Globus pallidus (tissue), 1 donor: ENCODE data around the gene ASTN2.

Source experiments
- DNase-seq: peaks from one replicate; pipeline ENCODE4 v3.0.0-alpha.2; 2015; ENCODE audit warnings: low spot score

ASTN2 gene

DNA sequence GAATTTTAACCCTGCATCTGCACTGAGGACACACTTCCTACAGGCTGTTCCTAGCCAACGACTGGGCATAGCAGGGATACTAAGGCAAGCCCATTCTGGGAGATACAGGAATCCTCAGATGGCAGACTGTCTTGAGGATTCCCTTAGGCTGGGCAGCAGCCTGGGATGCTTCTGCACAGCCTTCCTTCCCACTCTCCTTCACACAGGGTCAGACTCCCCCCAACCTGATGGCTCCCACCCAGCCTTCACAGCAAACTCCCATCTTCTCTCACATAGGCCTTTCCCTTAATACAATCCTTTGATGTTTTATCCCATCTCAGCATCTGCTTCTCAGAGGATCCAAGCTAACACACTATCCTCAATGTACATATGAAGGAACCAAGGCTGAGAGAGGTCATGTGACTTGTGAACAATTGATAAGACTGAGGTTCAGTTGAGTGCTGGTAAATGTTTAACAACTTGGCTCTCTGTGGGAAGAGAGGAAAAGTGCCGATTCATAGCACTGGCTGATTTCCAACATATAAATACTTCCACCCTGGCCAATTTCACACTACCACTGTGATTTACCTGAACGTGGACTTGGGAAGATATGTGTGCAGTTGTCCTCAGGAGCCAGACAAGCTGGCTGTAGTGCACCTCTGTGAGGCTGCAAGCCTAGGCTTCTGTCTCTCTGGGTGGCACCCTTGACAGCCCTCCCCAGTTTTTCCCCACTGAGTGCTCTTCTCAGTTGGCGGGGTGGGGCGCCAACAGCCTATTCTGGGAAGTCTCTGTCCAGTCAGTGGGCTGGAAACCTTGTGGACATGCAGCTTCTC is 848.0 kb downstream of the ASTN2 start:
- no peak for DNase-seq

DNA sequence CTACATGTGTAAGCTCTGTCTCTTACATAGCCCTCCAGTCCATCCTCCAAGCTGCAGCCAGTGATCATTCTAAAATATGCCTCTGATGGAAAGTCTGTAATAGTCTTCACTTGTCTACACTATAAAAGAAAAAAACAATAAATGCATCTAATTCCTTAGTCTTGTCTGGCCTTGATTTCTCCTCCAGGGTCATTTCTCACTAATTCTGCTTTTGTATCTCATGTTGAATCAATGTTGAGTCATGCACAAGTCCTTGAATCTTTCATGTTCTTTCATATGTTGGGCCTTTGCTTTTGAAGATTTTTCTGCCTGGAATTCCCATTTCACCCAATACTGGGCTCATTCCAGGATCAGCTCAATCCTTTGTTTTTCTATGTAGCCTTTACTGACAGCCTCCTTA is 848.9 kb downstream of the ASTN2 start:
- DNase-seq: no peak

DNA sequence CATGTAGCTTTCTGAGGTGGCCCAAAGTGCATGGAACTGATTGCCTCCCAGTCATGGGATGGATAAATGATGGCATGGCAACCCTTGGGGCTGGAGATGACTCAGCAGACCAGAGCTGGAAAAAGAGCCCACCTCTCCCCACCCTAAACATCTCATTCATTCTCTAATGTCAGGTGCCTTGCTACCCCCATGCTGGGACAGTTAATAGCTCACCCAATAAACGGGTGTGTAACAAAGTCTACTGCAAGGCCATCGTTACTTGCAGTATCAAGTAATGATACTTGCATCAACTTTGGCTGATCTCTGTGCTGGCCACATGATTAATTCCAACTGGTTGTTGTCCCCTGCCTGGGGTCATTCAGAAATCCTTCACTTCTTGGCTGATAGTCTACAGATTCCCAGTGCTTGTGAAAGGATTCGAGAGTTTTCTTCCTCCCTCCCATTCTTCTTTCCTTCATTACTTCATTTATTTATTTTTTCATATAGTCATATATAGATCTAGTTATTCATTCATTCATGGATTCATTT is 850.5 kb downstream of the ASTN2 start:
- no peak for DNase-seq

DNA sequence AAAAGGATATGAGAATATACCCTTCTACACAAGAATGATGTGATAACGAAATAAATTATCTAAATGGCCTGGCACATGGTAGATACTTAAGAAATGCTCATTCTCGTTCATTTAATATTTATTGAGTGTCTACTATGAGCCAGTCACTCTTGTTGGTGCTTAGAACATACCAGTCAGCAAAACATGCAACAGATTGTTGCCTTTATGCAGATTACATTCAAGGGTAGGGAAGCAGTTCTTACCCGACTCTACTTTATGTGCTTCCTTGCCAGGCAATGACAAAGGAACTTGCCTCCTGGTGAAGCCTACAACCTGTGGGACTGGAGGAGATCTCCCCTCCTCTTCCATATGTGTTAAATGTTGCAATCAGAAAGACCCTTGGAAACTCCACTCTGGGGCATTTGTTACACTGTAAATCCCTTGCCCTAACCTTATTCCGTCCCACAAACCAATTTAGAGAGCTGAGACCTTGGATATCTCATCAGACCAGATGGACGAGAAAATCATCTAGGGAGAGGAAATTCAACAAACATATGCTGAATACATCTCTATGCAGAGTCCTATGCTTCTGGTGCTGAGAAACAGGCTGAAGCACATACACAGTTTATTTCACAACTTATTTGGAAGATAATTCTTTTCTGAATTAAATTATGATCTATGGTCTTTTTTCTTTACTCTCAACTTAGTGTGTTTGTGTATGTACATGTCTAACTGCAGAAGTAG is 855.9 kb downstream of the ASTN2 start:
- no peak for DNase-seq

DNA sequence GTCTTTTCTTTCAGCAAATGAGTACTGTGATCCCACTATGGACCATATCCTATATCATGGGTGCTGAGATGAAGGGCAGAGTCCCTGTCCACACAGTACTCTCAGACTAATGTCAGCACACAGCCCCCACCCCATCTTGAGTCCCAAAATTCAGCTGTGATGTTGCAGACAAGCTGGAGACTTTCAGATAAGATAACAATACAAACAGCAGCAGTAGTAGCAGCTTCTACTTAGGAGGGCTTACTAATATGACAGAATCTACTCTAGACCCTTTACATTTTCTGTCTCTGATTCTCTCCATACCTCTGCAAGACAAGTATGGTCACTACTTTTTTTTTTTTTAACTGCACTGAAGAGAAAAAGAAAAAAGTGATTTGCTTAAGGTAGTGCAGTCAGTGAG is 856.8 kb downstream of the ASTN2 start:
- DNase-seq: no peak

DNA sequence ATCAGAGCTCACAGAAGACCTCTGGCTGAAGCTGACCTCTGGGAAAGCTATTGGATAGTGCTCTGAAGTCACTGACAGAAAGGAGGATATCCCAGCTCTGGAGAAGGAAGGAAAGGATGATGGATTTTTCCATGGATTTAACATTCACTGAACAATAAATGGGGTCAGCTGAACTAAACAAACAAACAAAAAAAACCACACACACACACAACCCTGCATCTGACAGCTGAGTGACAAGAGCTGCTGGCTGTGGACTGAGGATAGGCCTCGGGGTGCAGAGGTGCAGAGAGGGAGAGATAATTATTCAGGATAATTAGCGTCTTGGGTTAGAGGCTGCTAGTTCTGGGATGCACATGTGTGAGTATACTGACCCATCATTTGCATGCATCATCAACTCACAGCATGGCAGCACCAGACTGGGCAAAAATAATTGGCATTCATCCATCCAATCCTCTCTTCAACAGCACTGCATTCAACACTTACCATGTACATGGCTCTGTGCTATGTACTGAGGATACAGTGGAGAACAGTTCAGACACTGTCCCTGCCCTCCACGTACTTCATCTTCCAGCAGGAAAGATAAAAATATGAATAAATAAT is 859.2 kb downstream of the ASTN2 start:
- DNase-seq: no peak

DNA sequence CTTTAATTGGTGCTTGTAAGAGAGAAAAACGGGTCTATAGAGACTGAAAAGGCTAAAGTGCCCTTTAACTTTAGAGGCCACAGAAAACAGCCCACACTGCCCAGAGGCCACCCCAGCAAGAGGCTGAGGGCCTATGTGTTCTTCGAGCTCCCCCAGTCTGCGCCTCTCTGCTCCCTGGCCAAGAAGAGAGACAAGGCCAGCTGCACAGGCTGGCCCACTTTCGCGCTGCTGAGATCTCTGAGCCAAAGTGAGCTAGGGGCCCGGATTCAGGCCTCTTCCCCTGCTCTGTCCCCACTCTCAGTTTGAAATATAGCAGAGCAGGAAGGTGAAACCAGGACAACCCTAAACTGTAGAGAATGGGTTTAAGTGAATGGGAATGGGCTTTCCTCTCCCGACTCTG is 859.7 kb downstream of the ASTN2 start:
- no peak for DNase-seq

DNA sequence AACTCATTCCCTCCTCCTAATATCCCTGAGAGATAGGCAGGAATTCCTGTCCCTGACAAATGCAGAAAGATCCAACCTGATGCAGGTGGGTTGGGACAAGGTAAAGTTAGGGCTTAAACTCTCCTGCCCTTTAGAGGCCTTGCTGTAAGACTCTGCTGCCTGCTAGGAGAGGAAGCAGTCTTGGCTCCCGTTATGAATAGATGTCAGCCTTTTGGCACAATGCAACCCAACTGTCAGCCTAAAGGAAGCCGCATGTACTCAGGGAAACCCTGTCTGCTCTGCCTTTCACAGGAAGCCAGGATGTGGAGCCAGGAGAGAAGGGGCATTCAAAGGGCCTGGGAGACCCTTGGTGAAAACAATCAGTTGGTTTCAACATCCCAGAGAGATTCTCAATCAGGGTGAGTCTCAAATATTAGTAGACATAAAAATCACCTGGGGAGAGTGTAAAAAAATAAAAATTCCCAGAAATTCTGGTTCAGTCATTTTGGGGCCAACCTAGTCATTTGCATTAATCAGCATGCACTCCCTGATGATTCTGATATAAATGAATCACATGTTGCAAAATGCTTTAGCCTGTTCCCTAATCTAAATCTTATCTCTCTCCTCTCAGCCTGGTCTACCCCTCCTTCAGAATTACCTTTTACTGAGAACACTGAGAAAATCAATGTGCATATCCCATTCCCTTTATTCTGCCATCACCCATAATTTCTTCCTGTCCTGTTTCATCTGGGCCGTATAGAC is 864.0 kb downstream of the ASTN2 start:
- DNase-seq: no peak

DNA sequence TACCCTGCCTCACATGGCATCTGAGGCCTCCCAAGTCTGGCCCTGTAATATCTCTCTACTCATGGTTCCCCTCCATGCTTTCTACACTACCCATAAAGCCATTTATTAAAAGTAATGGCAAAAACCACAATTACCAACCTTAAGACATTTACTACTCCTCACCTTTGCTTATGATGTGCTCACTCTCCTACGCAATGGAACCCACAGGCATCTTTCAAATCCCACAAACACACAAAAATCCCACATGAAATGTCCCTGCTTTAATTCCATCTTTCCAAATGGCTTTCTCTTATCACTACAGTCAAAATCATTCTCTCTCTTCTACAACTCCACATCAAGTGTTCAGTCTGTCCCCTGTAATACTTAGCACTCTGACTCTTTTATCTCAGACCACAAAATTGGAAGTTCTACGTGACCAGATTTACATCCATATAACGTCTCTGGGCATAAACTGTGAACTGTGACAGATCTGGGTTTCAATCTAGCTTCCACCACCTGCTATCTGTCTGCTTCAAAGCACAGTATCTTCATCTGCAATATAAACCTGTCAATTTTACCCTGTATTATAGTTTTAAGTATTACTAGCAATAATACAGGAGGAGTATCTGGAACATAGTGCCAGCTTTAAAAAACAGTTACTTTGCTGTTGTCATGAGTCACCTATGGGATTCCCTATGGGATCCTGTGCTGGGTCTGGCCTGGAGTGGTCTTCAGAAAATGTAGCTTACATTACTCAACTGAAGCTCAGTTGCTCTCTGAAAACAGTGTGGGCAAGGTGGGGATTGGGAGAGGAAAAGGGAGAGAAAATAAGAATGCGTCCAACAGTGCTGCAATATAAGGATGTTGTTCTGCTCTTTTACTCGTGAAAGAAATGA is 864.8 kb downstream of the ASTN2 start:
- DNase-seq: no peak

DNA sequence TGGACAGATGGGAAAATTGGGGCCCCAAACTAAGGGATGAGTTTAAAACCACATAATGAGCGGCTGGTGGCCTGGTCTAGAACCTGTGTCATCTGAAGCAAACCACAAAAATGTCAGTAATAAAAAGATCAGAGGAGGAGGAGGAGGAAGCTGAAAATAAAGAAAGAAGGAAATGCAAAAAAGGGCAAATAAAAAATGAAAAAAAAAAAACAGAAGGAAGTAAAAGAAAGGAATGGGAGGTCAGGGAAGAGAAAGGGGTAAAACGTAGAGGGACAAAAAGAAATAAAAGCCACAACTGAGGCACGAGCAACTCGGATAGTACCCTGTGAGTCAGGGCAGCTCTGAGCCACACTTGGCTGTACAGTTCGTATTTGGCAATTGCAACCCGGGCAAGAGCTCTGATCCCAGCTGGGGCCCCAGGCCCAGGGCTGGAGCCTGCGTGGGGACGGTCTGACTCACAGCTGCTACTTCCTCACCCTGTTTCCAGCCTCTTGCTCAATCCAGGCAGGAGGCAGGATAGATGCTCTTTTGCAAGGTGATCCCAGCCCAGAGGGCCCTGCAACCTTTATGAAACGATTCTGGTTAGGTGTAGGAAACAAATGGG is 865.7 kb downstream of the ASTN2 start:
- peak; percentile 6 for DNase-seq

DNA sequence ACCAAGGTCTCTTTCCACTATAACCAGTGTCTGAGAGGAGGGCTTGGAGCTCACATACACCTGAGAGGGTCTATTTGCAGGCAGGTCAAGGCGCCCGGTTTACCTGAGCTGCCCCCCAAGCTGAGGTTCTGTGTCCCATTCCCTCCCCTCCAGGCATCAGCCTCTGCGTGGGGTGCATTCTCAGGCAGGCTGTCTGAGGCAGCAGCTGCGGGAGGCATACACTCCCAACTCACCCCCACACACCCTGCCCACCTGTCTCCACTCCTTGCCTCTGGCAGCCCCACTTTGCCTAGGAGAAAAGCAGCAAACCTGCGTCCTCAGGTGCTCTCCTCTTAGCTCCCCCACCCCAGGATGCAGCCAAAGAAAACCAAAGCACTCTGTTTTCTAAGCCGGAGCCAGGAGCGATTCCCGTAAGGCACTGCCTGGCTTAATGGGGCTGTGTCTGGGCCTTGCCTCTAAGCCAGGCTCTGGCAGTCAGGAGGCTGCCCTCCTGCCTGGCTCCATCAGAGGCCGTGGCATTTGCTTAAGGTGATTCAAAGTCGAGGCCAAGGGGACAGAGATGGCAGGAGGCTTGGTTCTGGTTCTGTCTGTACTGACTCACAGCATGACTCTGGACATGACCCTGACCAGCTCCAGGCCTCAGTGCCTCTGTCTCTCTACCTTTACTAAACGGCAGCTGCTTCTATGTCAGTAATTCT is 867.0 kb downstream of the ASTN2 start:
- DNase-seq: no peak

DNA sequence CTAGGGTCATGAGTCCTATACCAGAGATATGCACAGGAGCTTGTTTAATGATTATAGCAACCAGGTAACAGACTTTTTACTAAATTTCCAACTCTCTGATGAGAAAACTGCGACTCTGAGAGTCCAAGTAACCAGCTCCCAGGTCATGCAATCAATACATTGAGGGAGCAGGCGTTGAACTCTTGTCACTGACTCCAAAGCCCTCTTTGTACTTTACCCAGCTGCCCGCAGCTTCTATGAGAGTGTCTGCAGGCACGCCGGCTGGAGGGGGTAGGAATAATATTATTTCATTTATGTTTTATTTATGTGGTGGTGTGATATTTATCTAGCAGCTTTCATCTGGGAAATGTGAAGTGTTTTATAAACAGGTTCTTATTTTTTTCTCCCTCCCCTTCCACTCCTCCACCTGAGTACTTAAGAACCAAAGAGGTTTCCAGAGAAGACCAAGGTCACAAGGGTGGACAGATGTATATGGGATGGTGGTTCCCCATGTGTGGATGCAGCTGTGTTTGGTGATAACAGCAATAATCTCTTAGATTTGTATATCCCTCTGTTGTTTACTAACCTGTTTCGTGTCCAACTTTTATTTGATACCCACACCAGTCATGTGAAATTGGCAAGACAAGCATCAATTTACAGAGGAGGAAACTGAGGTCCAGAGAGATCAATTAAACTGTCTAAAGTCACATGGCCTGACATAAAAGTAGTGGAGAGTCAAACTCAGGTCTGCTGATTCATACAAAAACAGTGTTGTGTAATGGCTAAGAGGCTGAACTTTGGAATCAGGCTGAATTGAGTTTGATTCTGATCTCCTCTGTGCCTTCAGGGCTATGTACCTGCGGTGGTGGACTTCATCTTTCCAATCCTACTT is 867.9 kb downstream of the ASTN2 start:
- no peak for DNase-seq

DNA sequence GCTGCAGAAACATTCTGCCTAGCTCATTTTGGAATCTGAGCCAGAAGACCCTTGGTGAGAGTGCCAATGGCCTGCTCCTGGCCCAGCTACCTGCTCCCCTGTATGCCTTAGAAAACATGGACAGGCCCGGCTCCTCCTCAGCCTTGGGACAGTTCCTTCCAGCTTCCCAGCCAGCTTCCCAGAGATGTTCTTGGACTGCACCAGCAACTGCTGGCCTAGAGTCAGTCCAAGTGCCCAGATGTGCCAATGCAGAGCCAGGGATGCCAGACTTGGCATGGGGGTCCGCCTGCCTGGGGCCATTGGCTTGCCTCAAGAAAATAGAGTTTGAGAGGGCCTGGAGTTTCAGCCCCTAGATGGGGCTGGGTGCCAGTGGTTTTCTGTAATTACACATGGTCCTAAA is 870.0 kb downstream of the ASTN2 start:
- no peak for DNase-seq

DNA sequence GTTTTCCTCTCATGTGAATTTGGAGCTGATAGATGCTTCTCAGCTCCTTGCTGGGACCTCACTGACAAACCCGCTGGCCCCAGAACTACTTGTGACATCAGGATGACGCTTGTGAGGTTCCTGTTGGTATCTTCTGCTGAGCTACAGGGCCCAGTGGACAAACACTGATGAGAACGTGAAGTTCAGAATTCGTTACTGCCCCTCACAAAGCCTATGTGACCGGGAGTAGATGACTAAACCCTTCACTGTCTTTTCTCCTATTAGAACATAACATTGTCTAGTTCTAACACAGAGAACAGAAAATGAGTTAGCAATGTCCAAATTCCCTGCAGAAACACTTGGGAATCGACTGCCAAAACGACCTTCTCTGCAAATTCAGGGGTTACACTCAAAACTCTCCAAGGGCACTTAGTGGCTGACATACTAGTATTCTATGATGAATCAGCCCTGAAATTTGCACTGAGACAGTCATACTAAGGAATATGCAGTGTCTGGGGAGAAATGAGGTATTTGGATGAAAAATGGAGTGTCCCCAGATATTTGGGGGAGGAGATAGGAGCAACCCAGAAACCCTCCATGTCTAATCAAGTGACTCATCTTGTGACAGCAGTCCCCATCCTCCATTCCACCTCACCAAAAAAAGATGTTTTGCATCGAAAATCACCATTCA is 871.0 kb downstream of the ASTN2 start:
- no peak for DNase-seq

DNA sequence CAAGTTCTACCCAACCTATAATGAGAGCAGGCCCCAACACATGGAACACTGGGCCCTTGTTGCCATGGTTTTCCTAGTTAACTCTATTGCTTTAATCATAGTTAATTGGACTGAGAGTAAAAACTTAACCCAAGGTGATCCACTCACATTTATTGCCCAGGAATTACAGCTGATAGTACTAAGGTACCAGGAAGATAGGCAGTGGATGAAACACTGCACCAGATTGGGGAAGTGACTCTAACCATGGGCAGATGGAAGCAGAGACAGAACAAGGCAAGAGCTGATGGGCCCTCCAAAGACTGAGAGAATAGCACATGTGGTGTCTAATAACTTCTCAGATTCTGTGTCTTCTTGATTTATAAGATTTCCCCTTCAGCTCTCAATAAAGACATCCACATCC is 873.5 kb downstream of the ASTN2 start:
- no peak for DNase-seq

DNA sequence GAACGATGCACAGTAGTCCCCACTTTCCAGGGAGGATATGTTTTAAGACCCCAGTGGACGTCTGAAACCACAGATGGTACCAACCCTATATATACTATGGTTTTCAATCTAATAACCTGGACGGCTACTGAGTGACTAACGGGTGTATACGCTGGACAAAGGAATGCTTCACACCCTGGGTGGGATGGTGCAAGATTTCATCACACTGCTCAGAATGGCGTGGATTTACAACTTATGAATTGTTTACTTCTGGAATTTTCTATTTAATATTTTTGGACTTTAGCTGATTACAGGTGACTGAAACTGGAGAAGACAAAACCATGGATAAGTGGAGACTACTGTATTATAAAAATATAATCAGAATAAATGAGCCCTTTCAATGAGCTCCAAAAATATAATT is 875.3 kb downstream of the ASTN2 start:
- DNase-seq: no peak

DNA sequence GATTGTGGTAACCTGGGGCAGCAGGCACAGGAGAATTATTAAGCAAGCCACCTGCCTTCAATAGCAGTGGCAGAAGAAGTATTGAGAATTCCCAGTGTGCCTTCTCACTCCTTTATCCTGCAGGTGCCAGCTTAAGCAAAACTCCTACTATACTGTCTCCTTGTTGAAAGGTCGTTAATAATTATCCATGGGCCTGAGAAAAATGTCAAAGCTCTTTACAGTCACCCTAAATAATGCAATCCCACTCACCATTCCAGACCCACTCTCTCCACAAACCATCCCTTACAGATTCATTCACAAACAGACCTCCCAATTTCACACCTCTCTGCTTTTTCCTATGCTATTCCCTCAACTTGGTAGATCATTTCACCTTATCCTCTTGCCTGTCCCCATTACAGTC is 889.2 kb downstream of the ASTN2 start:
- no peak for DNase-seq

DNA sequence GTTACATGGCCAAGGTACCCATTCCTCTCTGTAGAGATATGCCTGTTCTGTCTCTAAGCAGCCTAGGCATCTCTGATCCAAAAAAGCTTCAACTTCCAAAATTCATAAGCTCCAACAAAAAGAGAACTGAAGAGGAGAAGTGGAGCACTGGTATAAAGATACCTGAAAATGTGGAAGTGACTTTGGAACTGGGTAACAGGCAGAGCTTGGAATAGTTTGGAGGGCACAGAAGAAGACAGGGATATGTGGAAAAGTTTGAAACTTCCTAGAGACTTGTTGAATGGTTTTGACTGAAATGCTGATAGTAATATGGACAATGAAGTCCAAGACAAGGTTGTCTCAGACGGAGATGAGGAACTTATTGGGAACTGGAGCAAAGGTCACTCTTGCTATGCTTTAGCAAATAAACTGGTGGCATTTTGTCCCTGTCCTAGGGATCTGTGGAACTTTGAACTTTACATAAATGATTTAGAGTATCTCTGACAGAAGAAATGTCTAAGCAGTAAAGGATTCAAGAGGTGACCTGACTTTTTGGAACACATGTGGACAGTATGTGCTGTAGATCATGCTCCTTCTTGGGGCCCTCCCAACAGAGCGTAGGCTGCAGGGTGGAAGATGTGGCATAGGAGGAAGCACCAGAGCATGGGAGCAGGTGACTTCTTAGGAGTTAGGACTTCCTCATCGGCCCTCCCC is 889.9 kb downstream of the ASTN2 start:
- DNase-seq: no peak
